ENCODE data around the gene NMU.

Gene NMU

DNA sequence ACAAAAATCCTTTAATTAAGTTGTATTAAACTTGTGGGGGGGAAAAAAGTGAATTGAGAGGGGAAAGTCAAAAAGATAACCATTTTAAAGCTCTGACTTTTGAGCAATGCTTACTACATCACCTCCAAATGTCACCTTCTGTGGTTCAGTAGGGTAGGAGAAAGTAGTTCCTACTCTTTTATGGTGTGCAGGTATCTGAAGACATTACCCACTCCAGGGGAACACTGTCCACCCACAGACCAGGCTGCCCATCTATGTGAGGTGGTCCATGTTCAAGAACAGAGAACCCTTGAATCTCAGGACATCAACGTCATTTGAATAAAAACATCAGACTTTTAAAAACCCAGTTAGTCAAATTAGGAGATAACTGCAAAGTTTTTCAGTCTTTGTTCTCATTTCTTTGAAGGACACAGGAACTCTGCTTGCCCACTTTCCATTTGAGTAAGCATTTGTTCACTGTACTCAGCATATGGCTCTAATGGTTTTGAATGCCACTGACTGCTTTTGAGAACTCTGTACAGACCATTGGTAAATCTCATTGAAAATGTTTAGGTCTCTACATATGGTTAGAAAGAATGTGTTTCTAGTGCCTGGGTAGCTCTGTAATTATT lies 18.4 kb downstream of the NMU start:
- H3K9ac ChIP-seq (ENCODE audit: low read length), result no peak overlapping the region
- H3K27ac ChIP-seq (ENCODE audit: low read length), result no peak overlapping the region
- no peak overlapping the region for H3K4me2 ChIP-seq (ENCODE audit: low read depth, low read length)
- H3K4me1 ChIP-seq (ENCODE audit: low read length), result no peaks in the 10 kb centered on the region
- H3F3A ChIP-seq (ENCODE audit: insufficient read depth, low read length), result no peaks in the 10 kb centered on the region
- H3K36me3 ChIP-seq (replicated peaks; ENCODE audit: insufficient read depth, low read length), result no peaks in the 10 kb centered on the region
- DNase-seq, result no peak
- no peaks in the 10 kb centered on the region for H3K79me2 ChIP-seq (ENCODE audit: low read length)
- no peak overlapping the region for H2AFZ ChIP-seq (ENCODE audit: low read length)
- no peaks in the 10 kb centered on the region for H3K27me3 ChIP-seq (replicated peaks; ENCODE audit: insufficient read depth, low read length)
- H3K9me2 ChIP-seq (replicated peaks; ENCODE audit: insufficient read depth, low read length), result no peaks in the 10 kb centered on the region
- no peaks in the 10 kb centered on the region for H4K20me1 ChIP-seq (ENCODE audit: insufficient read depth, low read length)
- H3K4me3 ChIP-seq (ENCODE audit: low read length), result no peak overlapping the region
- TF ChIP-seq, protein P1, sequence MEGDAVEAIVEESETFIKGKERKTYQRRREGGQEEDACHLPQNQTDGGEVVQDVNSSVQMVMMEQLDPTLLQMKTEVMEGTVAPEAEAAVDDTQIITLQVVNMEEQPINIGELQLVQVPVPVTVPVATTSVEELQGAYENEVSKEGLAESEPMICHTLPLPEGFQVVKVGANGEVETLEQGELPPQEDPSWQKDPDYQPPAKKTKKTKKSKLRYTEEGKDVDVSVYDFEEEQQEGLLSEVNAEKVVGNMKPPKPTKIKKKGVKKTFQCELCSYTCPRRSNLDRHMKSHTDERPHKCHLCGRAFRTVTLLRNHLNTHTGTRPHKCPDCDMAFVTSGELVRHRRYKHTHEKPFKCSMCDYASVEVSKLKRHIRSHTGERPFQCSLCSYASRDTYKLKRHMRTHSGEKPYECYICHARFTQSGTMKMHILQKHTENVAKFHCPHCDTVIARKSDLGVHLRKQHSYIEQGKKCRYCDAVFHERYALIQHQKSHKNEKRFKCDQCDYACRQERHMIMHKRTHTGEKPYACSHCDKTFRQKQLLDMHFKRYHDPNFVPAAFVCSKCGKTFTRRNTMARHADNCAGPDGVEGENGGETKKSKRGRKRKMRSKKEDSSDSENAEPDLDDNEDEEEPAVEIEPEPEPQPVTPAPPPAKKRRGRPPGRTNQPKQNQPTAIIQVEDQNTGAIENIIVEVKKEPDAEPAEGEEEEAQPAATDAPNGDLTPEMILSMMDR (IDR thresholded peaks at IDR 0.05; ENCODE audit: low read length), result no peak
- TF ChIP-seq EZH2phosphoT487 (IDR thresholded peaks at IDR 0.05; ENCODE audit: low read length), result no peak
- no peak for TF ChIP-seq EZH2 (optimal IDR thresholded peaks at IDR 0.05; ENCODE audit: low read depth, low read length)
- no peaks in the 10 kb centered on the region for H3K9me3 ChIP-seq (replicated peaks; ENCODE audit: insufficient read depth, low read length)

- TF ChIP-seq EZH2 (optimal IDR thresholded peaks at IDR 0.05; ENCODE audit: low read depth, low read length), result no peak
- no peak for TF ChIP-seq EZH2phosphoT487 (IDR thresholded peaks at IDR 0.05; ENCODE audit: low read length)
- TF ChIP-seq, protein P1 (IDR thresholded peaks at IDR 0.05; ENCODE audit: low read length), result no peak
- H3K4me2 ChIP-seq (ENCODE audit: low read depth, low read length), result no peak overlapping the region
- H3K4me1 ChIP-seq (ENCODE audit: low read length), result no peaks in the 10 kb centered on the region
- no peak overlapping the region for H3K27ac ChIP-seq (ENCODE audit: low read length)
- H3K9me2 ChIP-seq (replicated peaks; ENCODE audit: insufficient read depth, low read length), result no peaks in the 10 kb centered on the region
- no peak overlapping the region for H3K9ac ChIP-seq (ENCODE audit: low read length)
- H2AFZ ChIP-seq (ENCODE audit: low read length), result no peak overlapping the region
- H3K27me3 ChIP-seq (replicated peaks; ENCODE audit: insufficient read depth, low read length), result no peaks in the 10 kb centered on the region
- no peak for DNase-seq
- H3K36me3 ChIP-seq (replicated peaks; ENCODE audit: insufficient read depth, low read length), result no peaks in the 10 kb centered on the region
- H4K20me1 ChIP-seq (ENCODE audit: insufficient read depth, low read length), result no peaks in the 10 kb centered on the region
- no peak overlapping the region for H3K4me3 ChIP-seq (ENCODE audit: low read length)
- no peaks in the 10 kb centered on the region for H3F3A ChIP-seq (ENCODE audit: insufficient read depth, low read length)
- H3K9me3 ChIP-seq (replicated peaks; ENCODE audit: insufficient read depth, low read length), result no peaks in the 10 kb centered on the region
- H3K79me2 ChIP-seq (ENCODE audit: low read length), result no peaks in the 10 kb centered on the region
These were observed 21.1 kb downstream of the NMU start for GRCh38 chr4:55615008-55615407.

- H3K79me2 ChIP-seq (ENCODE audit: low read length), result no peaks in the 10 kb centered on the region
- no peaks in the 10 kb centered on the region for H3K9me2 ChIP-seq (replicated peaks; ENCODE audit: insufficient read depth, low read length)
- no peaks in the 10 kb centered on the region for H3K4me1 ChIP-seq (ENCODE audit: low read length)
- no peak overlapping the region for H3K9ac ChIP-seq (ENCODE audit: low read length)
- no peaks in the 10 kb centered on the region for H3K27me3 ChIP-seq (replicated peaks; ENCODE audit: insufficient read depth, low read length)
- no peaks in the 10 kb centered on the region for H3K9me3 ChIP-seq (replicated peaks; ENCODE audit: insufficient read depth, low read length)
- DNase-seq, result no peak
- no peak overlapping the region for H2AFZ ChIP-seq (ENCODE audit: low read length)
- H3K27ac ChIP-seq (ENCODE audit: low read length), result no peak overlapping the region
- no peak overlapping the region for H3K4me2 ChIP-seq (ENCODE audit: low read depth, low read length)
- H3K4me3 ChIP-seq (ENCODE audit: low read length), result no peak overlapping the region
- H3K36me3 ChIP-seq (replicated peaks; ENCODE audit: insufficient read depth, low read length), result no peaks in the 10 kb centered on the region
- H3F3A ChIP-seq (ENCODE audit: insufficient read depth, low read length), result no peaks in the 10 kb centered on the region
- TF ChIP-seq EZH2phosphoT487 (IDR thresholded peaks at IDR 0.05; ENCODE audit: low read length) (no peak), EZH2 (optimal IDR thresholded peaks at IDR 0.05; ENCODE audit: low read depth, low read length) (no peak)
- TF ChIP-seq, protein P1 (IDR thresholded peaks at IDR 0.05; ENCODE audit: low read length), result no peak
- no peaks in the 10 kb centered on the region for H4K20me1 ChIP-seq (ENCODE audit: insufficient read depth, low read length)
These were observed 22.5 kb downstream of the NMU start for GRCh38 chr4:55613621-55614020.

All from MM.1S (cell line).